RPMI7951 (cell line): Measurements from ENCODE around the gene ADAMTS17. TPM values are rescaled to one million over a fixed set of nuclear protein-coding genes. Genes with fewer than 3 reads are reported as not detected.

Source experiments
- DNase-seq: peaks from one replicate; pipeline ENCODE4 v3.0.0-alpha.2; 2012; ENCODE audit warnings: low read depth
- total RNA-seq: library from RNA; depleted of rRNA; stranded (reverse); fragments of >200 nt; shearing (Covaris generic); gene quantifications from 2 replicates; pipeline ENCODE4 v1.2.3, GENCODE V29; 2014; rRNA removed

ADAMTS17 gene
- 1.6 and 2.7 TPM in 2 replicates for total RNA-seq

GRCh38 chr15:100341750-100342560, at the start of gene ADAMTS17:
ADAMTS17 (minus strand) TSS chr15:100341975; CDS start chr15:100341899, 76 bp downstream.
- DNase-seq: peak; percentile 93

- no peak for DNase-seq
Observed at GRCh38 chr15:100385300-100386050, 43.7 kb upstream of the ADAMTS17 start.

- no peak for DNase-seq
Observed at GRCh38 chr15:100384108-100384410, 42.3 kb upstream of the ADAMTS17 start.

GRCh38 chr15:100383302-100384107, 41.7 kb upstream of the ADAMTS17 start:
- DNase-seq: peak; percentile 24

GRCh38 chr15:100373942-100374341, 32.2 kb upstream of the ADAMTS17 start:
- DNase-seq: no peak

- DNase-seq: no peak
Observed at GRCh38 chr15:100373120-100373896, 31.5 kb upstream of the ADAMTS17 start.

- DNase-seq: no peak
Observed at GRCh38 chr15:100372739-100373119, 31.0 kb upstream of the ADAMTS17 start.

- no peak for DNase-seq
Observed at GRCh38 chr15:100355342-100355741, 13.6 kb upstream of the ADAMTS17 start.

GRCh38 chr15:100353449-100353848, 11.7 kb upstream of the ADAMTS17 start:
- DNase-seq: no peak

- no peak for DNase-seq
Observed at GRCh38 chr15:100350434-100351226, 8.9 kb upstream of the ADAMTS17 start.

GRCh38 chr15:100349696-100350433, 8.1 kb upstream of the ADAMTS17 start:
- peak; percentile 84 for DNase-seq

- DNase-seq: no peak
Observed at GRCh38 chr15:100349321-100349695, 7.5 kb upstream of the ADAMTS17 start.

- no peak for DNase-seq
Observed at GRCh38 chr15:100348578-100348977, 6.8 kb upstream of the ADAMTS17 start.

- DNase-seq: no peak
Observed at GRCh38 chr15:100346866-100347512, 5.2 kb upstream of the ADAMTS17 start.

- DNase-seq: no peak
Observed at GRCh38 chr15:100345438-100345837, 3.7 kb upstream of the ADAMTS17 start.

- DNase-seq: no peak
Observed at GRCh38 chr15:100343251-100343650, 1.5 kb upstream of the ADAMTS17 start.

GRCh38 chr15:100341239-100341749, 481 bp downstream of the ADAMTS17 start:
- DNase-seq: no peak

GRCh38 chr15:100340721-100341238, 995 bp downstream of the ADAMTS17 start:
- DNase-seq: no peak

- DNase-seq: no peak
Observed at GRCh38 chr15:100339999-100340398, 1.8 kb downstream of the ADAMTS17 start.
